A673 (cell line): ENCODE data around the gene FOXQ1. TPM values are rescaled to one million over a fixed set of nuclear protein-coding genes. Genes with fewer than 3 reads are reported as not detected.

Experiments used
- BruUV-seq: library from RNA; stranded (reverse); fragments of 400-500 nt; replicated peaks from 2 replicates; lab custom pipeline; 2021; lab: Mats Ljungman, UMichigan
- CTCF ChIA-PET: fragments of 300-600 bp; sonication (Branson Sonifier 250); formaldehyde crosslinking; loops from one replicate; lab custom pipeline; 2022; ENCODE audit warnings: antibody characterized with exemption; lab: Charles Lee
- POLR2A ChIA-PET: fragments of 300-600 bp; sonication (Branson Sonifier 250); formaldehyde crosslinking; loops from one replicate; lab custom pipeline; 2022; ENCODE audit warnings: antibody characterized with exemption; ENCODE audit not compliant: low non-redundant PET; lab: Charles Lee
- DNase-seq: peaks from one replicate; pipeline ENCODE4 v3.0.0-alpha.2; 2015; ENCODE audit warnings: low spot score
- H3K27ac ChIP-seq: fragments of 200-600 bp; sonication (generic); 2 replicates; pipeline ENCODE4 v1.5.1; 2016; ENCODE audit warnings: mixed run types, low read depth, mild to moderate bottlenecking, mixed read lengths, antibody characterized with exemption, low read length; ENCODE audit not compliant: poor library complexity, severe bottlenecking
- H3K27me3 ChIP-seq: fragments of 200-600 bp; sonication (generic); replicated peaks from 2 replicates; pipeline ENCODE4 v1.6.1; 2017; ENCODE audit warnings: mixed run types, low read depth, mild to moderate bottlenecking, mixed read lengths, antibody characterized with exemption, low read length; ENCODE audit not compliant: insufficient read depth, poor library complexity
- H3K36me3 ChIP-seq: fragments of 200-600 bp; sonication (generic); 2 replicates; pipeline ENCODE4 v1.6.1; 2016; ENCODE audit warnings: mixed run types, mild to moderate bottlenecking, mixed read lengths, antibody characterized with exemption, low read length; ENCODE audit not compliant: insufficient read depth, poor library complexity, severe bottlenecking
- H3K4me1 ChIP-seq: fragments of 200-600 bp; sonication (generic); 2 replicates; pipeline ENCODE4 v1.6.1; 2017; ENCODE audit warnings: mixed run types, mild to moderate bottlenecking, mixed read lengths, antibody characterized with exemption, low read length; ENCODE audit not compliant: insufficient read depth, poor library complexity, severe bottlenecking
- H3K4me3 ChIP-seq: fragments of 200-600 bp; sonication (generic); 2 replicates; pipeline ENCODE4 v1.5.1; 2016; ENCODE audit warnings: low read depth, mixed run types, mild to moderate bottlenecking, mixed read lengths, low read length; ENCODE audit not compliant: poor library complexity, severe bottlenecking
- H3K9me3 ChIP-seq: fragments of 200-600 bp; sonication (generic); 2 replicates; pipeline ENCODE4 v1.6.1; 2016; ENCODE audit warnings: mixed run types, low read depth, mild to moderate bottlenecking, mixed read lengths, antibody characterized with exemption, low read length; ENCODE audit not compliant: poor library complexity, severe bottlenecking
- CTCF ChIP-seq: fragments of 300-800, 200-600 bp; sonication (generic); conservative IDR thresholded peaks from 2 replicates; pipeline ENCODE4 v1.5.1; 2017; ENCODE audit warnings: low read depth, mild to moderate bottlenecking, antibody characterized with exemption, low read length, moderate library complexity, mixed read lengths
- EZH2 ChIP-seq: fragments of 200-600 bp; sonication (generic); IDR thresholded peaks from 2 replicates; pipeline ENCODE4 v1.6.1; 2017; ENCODE audit warnings: borderline replicate concordance, low read depth, mild to moderate bottlenecking, mixed read lengths, antibody characterized with exemption, low read length; ENCODE audit not compliant: poor library complexity, severe bottlenecking
- intact Hi-C: fragments of 100-400 bp; cut with micrococcal nuclease; formaldehyde crosslinking; loops from one replicate; pipeline ENCODE4 v1.10.0; 2022; ENCODE audit not compliant: unreplicated experiment
- total RNA-seq: library from RNA; stranded (reverse); gene quantifications from 2 replicates; pipeline ENCODE4 v1.2.3, GENCODE V29; 2021

FOXQ1 gene
- total RNA-seq, 1 experiment from 2014 or later, result not detected

GRCh38 chr6:1346558-1347091, 34.7 kb downstream of the FOXQ1 start:
- ChIA-PET CTCF (no interaction called here), POLR2A (no interaction called here)
- TF ChIP-seq CTCF (no peak), EZH2 (no peak)
- no TSS peak for BruUV-seq
- Histone ChIP-seq H3K4me1 (no peaks in the 10 kb centered on the region), H3K4me3 (no peak overlapping the region), H3K27ac (no peak overlapping the region), H3K9me3 (peaks cover 7% of the 10 kb centered on the region), H3K36me3 (no peaks in the 10 kb centered on the region), H3K27me3 (peaks cover 25% of the 10 kb centered on the region)
- DNase-seq, result no peak
- intact Hi-C loops, result no loop called here

- intact Hi-C loops, result no loop called here
- CTCF ChIA-PET, result no interaction called here
- Histone ChIP-seq H3K9me3 (peaks cover 7% of the 10 kb centered on the region), H3K27me3 (peaks cover 20% of the 10 kb centered on the region), H3K4me1 (no peaks in the 10 kb centered on the region), H3K27ac (no peak overlapping the region), H3K4me3 (no peak overlapping the region), H3K36me3 (no peaks in the 10 kb centered on the region)
- POLR2A ChIA-PET, result no interaction called here
- no peak for DNase-seq
- TF ChIP-seq CTCF, result no peak
- TF ChIP-seq EZH2, result no peak
- no TSS peak for BruUV-seq
Observed at GRCh38 chr6:1347161-1347560, 35.3 kb downstream of the FOXQ1 start.

- Histone ChIP-seq H3K27ac (no peak overlapping the region), H3K4me1 (no peaks in the 10 kb centered on the region), H3K4me3 (no peak overlapping the region), H3K27me3 (peaks cover 20% of the 10 kb centered on the region), H3K36me3 (no peaks in the 10 kb centered on the region), H3K9me3 (peaks cover 7% of the 10 kb centered on the region)
- TF ChIP-seq CTCF (no peak), EZH2 (no peak)
- no TSS peak for BruUV-seq
- ChIA-PET POLR2A (no interaction called here), CTCF (no interaction called here)
- intact Hi-C loops, result no loop called here
- DNase-seq, result peak; percentile 35
Observed at GRCh38 chr6:1348675-1349074, 36.8 kb downstream of the FOXQ1 start.
